ENCODE data around the gene LCMT1.

DNA sequence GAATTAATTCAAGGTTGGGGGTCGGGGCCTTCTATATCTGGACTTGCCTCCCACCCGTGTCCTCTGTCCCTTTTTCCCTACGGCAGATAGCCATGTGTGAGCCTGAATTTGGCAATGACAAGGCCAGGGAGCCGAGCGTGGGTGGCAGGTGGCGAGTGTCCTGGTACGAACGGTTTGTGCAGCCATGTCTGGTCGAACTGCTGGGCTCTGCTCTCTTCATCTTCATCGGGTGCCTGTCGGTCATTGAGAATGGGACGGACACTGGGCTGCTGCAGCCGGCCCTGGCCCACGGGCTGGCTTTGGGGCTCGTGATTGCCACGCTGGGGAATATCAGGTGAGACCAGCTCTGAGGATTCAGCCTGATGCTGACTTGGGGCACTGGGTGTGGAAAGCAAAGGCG lies 105.6 kb downstream of the LCMT1 start:
- TF ChIP-seq, protein P1, sequence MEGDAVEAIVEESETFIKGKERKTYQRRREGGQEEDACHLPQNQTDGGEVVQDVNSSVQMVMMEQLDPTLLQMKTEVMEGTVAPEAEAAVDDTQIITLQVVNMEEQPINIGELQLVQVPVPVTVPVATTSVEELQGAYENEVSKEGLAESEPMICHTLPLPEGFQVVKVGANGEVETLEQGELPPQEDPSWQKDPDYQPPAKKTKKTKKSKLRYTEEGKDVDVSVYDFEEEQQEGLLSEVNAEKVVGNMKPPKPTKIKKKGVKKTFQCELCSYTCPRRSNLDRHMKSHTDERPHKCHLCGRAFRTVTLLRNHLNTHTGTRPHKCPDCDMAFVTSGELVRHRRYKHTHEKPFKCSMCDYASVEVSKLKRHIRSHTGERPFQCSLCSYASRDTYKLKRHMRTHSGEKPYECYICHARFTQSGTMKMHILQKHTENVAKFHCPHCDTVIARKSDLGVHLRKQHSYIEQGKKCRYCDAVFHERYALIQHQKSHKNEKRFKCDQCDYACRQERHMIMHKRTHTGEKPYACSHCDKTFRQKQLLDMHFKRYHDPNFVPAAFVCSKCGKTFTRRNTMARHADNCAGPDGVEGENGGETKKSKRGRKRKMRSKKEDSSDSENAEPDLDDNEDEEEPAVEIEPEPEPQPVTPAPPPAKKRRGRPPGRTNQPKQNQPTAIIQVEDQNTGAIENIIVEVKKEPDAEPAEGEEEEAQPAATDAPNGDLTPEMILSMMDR (IDR thresholded peaks at IDR 0.05): no peak
- no peak for TF ChIP-seq POLR2A (IDR thresholded peaks at IDR 0.05; ENCODE audit: low read depth)
- no peak for TF ChIP-seq POLR2AphosphoS5 (IDR thresholded peaks at IDR 0.05)
- no peak for TF ChIP-seq EP300 (IDR thresholded peaks at IDR 0.05)

Data from esophagus muscularis mucosa (tissue), 4 donors.